ENCODE measurements around the gene NWD2.

DNA sequence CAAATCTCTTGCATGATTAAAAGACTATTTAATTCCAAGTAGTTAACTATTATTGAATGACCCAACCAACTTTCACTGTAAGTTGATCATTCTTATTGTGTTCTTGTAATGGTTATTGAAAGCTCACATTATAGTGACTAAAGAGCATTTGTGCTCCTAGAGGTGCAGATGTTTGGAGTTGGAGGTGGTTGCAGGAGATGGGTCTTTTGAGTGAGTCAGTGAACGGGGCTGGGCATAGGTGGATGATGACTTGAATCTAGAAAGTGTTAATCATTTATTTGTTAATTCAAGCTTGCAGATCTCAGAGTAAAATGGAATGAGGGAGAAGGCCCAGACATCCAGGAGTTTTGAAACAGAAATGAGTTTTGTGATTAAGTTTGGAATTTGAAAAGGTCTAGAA, 13.7 kb downstream of the NWD2 start:
- TF ChIP-seq, protein P1, sequence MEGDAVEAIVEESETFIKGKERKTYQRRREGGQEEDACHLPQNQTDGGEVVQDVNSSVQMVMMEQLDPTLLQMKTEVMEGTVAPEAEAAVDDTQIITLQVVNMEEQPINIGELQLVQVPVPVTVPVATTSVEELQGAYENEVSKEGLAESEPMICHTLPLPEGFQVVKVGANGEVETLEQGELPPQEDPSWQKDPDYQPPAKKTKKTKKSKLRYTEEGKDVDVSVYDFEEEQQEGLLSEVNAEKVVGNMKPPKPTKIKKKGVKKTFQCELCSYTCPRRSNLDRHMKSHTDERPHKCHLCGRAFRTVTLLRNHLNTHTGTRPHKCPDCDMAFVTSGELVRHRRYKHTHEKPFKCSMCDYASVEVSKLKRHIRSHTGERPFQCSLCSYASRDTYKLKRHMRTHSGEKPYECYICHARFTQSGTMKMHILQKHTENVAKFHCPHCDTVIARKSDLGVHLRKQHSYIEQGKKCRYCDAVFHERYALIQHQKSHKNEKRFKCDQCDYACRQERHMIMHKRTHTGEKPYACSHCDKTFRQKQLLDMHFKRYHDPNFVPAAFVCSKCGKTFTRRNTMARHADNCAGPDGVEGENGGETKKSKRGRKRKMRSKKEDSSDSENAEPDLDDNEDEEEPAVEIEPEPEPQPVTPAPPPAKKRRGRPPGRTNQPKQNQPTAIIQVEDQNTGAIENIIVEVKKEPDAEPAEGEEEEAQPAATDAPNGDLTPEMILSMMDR (IDR thresholded peaks at IDR 0.05; ENCODE audit: borderline replicate concordance, extremely low read depth, low read length, poor library complexity, severe bottlenecking) = no peak
- no peak for TF ChIP-seq EZH2 (IDR thresholded peaks at IDR 0.05; ENCODE audit: borderline replicate concordance, low read depth, low read length, severe bottlenecking)
